HG02571 (cell line): ENCODE results near the gene NCAN.
"Not testable (repeated sequence)": the region's sequence is repeated elsewhere in the genome, so short reads cannot be mapped to it uniquely, and the experiment has no call there.

ENCODE experiments used
- ATAC-seq: cut with Tn5 transposase; IDR thresholded peaks from one replicate; pipeline ENCODE4 v1.9.1; 2021; ENCODE audit warnings: mild to moderate bottlenecking, moderate library complexity; ENCODE audit not compliant: unreplicated experiment

NCAN gene

GRCh38 chr19:19223636-19224035 lies 11.9 kb downstream of the NCAN start:
- no peak for ATAC-seq

- ATAC-seq: no peak
Observed at GRCh38 chr19:19224150-19224851, 12.5 kb downstream of the NCAN start.

DNA sequence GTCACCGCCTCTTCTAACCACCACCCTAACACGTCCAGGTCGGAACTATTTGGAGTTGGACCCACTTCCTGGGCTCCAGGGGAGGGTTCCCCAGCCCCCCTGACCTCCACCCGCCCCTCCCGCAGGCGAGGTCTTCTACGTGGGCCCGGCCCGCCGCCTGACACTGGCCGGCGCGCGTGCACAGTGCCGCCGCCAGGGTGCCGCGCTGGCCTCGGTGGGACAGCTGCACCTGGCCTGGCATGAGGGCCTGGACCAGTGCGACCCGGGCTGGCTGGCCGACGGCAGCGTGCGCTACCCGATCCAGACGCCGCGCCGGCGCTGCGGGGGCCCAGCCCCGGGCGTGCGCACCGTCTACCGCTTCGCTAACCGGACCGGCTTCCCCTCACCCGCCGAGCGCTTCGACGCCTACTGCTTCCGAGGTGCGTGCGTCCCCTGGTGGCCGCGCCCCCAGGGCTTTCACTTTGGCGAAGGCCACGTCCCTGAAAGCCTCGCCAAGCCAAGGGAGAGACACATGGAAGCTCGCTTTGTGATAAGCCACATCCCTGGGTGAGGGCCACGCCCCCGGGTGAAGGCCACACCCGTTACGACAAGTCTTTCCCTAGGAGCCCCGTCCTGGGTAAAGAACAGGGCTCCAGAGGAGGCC lies 13.2 kb downstream of the NCAN start:
- no peak for ATAC-seq

DNA sequence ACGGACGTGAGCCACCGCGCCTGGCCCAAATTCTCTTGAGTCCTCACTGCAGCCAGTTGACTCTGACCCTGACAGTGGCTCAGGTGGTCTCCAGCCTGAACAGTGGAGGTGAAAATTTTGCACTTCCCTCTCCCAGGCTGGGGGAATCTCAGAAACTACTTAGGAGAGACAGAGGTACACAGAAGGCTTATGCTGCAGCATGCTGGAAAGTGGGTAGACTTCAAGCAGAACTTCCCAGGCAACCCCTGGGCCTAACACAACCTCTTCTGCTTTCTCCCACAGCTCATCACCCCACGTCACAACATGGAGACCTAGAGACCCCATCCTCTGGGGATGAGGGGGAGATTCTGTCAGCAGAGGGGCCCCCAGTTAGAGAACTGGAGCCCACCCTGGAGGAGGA lies 14.4 kb downstream of the NCAN start:
- ATAC-seq: no peak

GRCh38 chr19:19226663-19227062 lies 14.9 kb downstream of the NCAN start:
- no peak for ATAC-seq

GRCh38 chr19:19227217-19227616 lies 15.5 kb downstream of the NCAN start:
- ATAC-seq: no peak

DNA sequence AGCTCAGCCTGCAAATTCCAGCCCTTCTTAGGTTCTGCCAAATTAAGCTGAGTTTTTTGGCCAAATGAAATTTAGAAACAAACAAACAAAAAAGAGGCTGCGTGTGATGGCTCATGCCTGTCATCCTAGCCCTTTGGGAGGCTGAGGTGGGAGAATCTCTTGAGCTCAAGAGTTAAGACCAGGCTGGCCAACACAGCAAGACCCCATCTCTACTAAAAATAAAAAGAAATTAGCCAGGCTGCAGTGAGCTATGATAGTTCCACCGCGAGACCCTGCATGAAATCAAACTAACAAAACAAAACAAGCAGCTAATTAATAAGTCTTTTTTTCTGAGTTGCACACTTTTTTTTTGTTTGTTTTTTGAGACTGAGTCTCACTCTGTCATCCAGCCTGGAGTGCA lies 17.9 kb downstream of the NCAN start:
- no peak for ATAC-seq

- ATAC-seq: no peak
Observed at GRCh38 chr19:19230999-19231398, 19.2 kb downstream of the NCAN start.

- no peak for ATAC-seq
Observed at GRCh38 chr19:19232261-19232721, 20.5 kb downstream of the NCAN start.

- ATAC-seq: no peak
Observed at GRCh38 chr19:19234220-19234816, 22.6 kb downstream of the NCAN start.

- no peak for ATAC-seq
Observed at GRCh38 chr19:19236173-19236572, 24.4 kb downstream of the NCAN start.

DNA sequence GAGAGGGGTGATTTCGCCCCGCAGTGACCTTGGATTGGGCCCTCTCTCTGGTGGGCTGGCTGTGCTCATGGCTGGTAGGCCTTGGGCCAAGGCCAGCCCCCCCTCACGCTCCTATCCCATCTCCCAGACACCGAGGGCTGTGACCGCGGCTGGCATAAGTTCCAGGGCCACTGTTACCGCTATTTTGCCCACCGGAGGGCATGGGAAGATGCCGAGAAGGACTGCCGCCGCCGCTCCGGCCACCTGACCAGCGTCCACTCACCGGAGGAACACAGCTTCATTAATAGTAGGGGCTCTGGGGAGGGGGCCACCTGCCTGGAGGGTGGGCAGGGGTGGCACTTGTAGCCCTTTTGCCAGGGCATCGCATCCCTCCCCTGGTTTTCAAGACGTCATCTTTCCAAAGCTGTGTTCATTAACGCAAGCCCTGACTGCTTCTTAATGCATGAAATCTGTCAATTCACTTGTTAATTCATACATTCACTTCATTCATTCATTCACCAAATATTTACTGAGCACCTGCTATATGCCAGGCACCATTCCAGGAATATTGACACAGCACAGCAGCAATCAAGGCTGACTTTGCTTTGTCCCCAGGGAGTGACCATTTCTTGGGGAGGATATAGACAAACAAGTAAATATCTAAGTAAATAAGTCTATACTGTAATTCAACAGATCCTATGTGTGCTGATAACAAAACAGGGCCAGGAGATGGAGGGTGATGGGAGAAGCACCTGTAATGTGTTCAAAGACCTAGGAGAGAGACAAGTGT lies 26.6 kb downstream of the NCAN start:
- no peak for ATAC-seq

- ATAC-seq: no peak
Observed at GRCh38 chr19:19239675-19240074, 27.9 kb downstream of the NCAN start.

DNA sequence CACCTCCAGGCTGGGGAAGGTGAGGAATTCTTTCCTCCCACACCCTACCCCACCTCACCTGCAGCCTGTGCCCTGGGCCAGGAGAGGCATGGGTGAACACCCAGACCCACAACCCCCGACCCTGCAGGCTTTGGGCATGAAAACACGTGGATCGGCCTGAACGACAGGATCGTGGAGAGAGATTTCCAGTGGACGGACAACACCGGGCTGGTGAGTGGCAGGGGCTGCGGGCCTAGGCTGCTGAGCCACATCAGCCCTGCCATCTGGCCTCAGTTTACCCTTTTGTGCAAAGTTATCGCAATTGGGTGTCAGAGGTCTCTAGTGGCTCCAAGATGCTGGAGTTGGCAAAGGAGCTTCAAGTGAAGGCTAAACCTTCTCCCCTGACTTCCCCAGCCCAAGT lies 28.7 kb downstream of the NCAN start:
- no peak for ATAC-seq

DNA sequence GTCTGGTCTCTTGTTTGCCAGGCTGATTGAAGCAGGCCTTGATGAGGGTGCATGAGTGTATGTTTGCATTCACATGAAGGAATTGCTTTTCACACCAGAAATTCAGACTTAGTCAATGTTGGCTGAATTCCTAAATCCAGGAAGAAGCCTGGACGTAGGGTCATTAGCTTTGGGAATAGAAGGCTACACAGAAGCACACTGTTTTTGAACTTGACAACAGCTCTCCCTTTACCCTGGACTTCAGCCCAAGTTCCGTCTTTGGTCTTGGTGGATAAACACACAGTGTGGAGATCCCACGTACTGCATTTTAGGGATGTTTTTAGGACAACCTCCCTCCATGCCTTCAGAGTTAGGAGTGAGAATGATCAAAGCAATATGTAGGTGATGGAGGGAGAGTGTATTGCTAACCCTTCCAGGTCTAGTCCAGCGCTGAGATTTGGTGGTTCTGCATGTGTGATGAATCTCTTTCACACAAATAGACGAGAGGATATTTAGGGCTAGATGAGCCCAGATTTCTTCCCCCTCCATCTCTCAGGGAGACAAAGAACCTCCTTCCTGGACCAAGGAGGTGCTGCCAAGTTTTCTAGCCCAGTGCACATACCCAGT lies 38.5 kb downstream of the NCAN start:
- no peak for ATAC-seq

DNA sequence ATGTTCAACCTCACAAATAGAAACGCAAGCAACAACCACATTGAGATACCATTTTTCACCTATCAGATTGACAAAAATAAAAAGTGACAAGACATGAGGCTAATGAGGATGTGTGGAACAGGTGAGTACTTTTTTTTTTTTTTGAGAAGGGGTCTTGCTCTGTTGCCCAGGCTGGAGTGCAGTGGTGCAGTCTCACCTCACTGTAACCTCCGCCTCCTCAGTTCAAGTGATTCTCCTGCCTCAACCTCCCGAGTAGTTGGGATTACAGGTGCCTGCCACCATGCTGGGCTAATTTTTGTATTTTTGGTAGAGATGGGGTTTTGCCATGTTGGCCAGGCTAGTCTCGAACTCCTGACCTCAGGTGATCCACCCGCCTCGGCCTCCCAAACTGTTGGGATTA lies 41.7 kb downstream of the NCAN start:
- ATAC-seq: not testable (repeated sequence)

DNA sequence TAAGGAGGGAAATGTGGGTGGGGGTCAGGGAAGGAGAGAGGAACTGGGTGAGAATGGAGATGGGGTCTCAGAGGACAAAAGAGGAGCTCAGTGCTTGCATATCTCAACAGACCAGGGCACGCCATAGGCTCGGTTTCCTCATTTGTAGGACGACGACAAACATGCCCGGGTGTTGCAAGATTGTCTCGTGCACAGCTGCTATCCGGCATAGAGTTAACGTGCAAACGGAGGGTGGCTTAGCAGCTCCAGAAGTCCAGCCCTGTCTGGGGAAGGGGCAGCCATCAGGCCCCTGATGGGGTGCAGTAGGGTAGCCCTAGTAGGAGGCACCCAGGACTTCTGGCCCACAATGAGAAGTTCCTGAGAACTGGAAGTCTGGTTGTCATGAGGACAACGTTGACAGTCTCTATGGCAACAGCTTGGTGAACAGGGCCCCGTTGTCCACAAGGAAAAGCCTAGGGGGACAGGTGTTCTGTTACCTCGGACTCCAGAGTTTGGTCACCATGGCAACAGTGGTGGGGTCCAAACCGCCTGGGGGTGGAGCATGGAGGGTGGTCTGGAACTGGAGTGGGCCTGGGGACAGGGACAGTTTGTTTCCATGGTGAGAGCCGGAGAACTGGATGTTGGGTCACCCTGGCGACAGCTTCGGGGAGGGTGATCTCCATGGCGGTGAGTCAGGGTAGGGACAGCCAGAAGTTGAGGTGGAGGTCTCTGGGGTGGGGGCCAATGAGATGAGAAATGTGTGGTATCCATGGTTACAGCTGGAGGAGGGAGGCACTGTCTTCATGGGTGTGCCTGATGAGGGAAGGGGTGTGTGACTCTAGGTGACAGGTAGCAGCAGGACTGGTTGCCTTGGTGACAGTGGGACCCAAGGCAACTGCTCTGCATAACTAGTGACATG lies 44.6 kb downstream of the NCAN start:
- no peak for ATAC-seq

GRCh38 chr19:19257137-19257536 lies 45.4 kb downstream of the NCAN start:
- ATAC-seq: no peak

- no peak for ATAC-seq
Observed at GRCh38 chr19:19257836-19258588, 46.3 kb downstream of the NCAN start.
